Cardiac muscle cell (in vitro differentiated cells and primary cell): ENCODE measurements around the gene SPECC1. TPM values are rescaled to one million over a fixed set of nuclear protein-coding genes. Genes with fewer than 3 reads are reported as not detected.

Source experiments
- DNase-seq, 2 donors: peaks; one replicate each; pipeline versions ENCODE4 v3.0.0 to v3.0.0-alpha.2; 2010 to 2017; ENCODE audit warnings: low read depth in 1 of 2, low spot score in 1 of 2
- H3K27ac ChIP-seq: fragments of 200-600 bp; sonication (generic); 2 replicates; pipeline ENCODE4 v1.5.1; 2016
- H3K27me3 ChIP-seq: fragments of 200-600 bp; sonication (generic); 2 replicates; pipeline ENCODE4 v1.6.0; 2016; ENCODE audit warnings: control low read depth
- H3K36me3 ChIP-seq: fragments of 200-600 bp; sonication (generic); 2 replicates; pipeline ENCODE4 v1.5.1; 2016; ENCODE audit warnings: control low read depth
- H3K4me1 ChIP-seq: fragments of 200-600 bp; sonication (generic); 2 replicates; pipeline ENCODE4 v1.8.1; 2017; ENCODE audit warnings: low read depth, mild to moderate bottlenecking, mixed run types
- H3K4me3 ChIP-seq: fragments of 200-600 bp; sonication (generic); 2 replicates; pipeline ENCODE4 v1.5.1; 2016; ENCODE audit warnings: mild to moderate bottlenecking
- H3K9me3 ChIP-seq: fragments of 200-600 bp; sonication (generic); 2 replicates; pipeline ENCODE4 v1.5.1; 2017; ENCODE audit warnings: low read depth, mild to moderate bottlenecking, control low read depth
- polyA plus RNA-seq: library from polyadenylated mRNA; unstranded; fragments of >200 nt; fragmentation: Nextera tagmentation; extraction: Ambion mirVana; gene quantifications from 2 replicates; pipeline ENCODE4 v1.2.1, GENCODE V29; 2016
- total RNA-seq: library from RNA; depleted of rRNA; stranded (reverse); fragments of >200 nt; gene quantifications from 2 replicates; pipeline ENCODE4 v1.2.3, GENCODE V29; 2016
- TF ChIP-seq, protein P1 (sequence below): IDR thresholded peaks from 2 replicates; pipeline ENCODE4 v1.5.1; 2012; ENCODE audit warnings: low read depth, mild to moderate bottlenecking, low read length

SPECC1 gene
- total and polyA plus RNA-seq, 2 experiments from 2014 or later: 13.6 to 48.7 TPM

DNA sequence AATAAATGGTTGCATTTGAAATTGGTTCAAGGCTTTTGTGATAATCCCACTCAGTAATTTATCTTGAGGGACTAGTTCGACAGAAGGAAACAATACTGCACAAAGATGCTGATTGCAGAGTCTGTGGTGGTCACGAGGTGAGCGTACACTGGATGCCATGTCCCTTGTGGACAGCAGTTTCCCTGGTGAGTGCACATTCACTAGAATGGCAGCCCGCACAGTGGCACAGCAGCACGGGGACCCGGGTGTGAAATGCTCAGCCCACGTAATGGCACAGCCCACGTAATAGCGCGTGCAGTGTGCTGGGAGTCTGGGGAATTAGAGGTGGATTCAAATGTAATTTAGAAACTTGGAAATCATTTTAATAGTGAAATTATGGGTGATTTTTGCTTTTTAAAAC lies 304.1 kb downstream of the SPECC1 start:
- Histone ChIP-seq H3K4me1 (no peaks in the 10 kb centered on the region), H3K27me3 (no peaks in the 10 kb centered on the region), H3K27ac (no peak overlapping the region), H3K36me3 (no peaks in the 10 kb centered on the region), H3K9me3 (no peaks in the 10 kb centered on the region), H3K4me3 (no peak overlapping the region)
- DNase-seq: no peak
- TF ChIP-seq, protein P1, sequence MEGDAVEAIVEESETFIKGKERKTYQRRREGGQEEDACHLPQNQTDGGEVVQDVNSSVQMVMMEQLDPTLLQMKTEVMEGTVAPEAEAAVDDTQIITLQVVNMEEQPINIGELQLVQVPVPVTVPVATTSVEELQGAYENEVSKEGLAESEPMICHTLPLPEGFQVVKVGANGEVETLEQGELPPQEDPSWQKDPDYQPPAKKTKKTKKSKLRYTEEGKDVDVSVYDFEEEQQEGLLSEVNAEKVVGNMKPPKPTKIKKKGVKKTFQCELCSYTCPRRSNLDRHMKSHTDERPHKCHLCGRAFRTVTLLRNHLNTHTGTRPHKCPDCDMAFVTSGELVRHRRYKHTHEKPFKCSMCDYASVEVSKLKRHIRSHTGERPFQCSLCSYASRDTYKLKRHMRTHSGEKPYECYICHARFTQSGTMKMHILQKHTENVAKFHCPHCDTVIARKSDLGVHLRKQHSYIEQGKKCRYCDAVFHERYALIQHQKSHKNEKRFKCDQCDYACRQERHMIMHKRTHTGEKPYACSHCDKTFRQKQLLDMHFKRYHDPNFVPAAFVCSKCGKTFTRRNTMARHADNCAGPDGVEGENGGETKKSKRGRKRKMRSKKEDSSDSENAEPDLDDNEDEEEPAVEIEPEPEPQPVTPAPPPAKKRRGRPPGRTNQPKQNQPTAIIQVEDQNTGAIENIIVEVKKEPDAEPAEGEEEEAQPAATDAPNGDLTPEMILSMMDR: no peak

DNA sequence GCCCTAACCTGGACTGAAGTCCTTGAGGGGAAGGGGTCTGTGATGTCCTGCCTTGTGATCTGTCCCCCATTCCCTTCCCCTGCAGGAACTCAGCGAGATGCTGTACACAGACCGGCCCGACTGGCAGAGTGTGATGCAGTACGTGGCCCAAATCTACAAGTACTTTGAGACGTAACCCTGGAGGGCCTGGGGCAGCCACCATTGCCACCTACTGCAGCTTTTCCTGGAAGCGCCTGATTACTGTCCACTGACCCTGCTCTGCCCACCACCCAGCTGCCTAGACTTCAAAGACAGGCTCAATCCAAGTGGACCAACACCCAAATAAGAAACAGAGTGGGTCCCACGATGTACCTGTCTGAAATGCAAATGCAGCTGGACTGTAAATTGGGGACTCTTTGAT lies 304.7 kb downstream of the SPECC1 start:
- H3K27me3 ChIP-seq: no peaks in the 10 kb centered on the region
- H3K9me3 ChIP-seq: no peaks in the 10 kb centered on the region
- TF ChIP-seq, protein P1: no peak
- H3K36me3 ChIP-seq: no peaks in the 10 kb centered on the region
- no peaks in the 10 kb centered on the region for H3K4me1 ChIP-seq
- no peak for DNase-seq
- H3K4me3 ChIP-seq: no peak overlapping the region
- no peak overlapping the region for H3K27ac ChIP-seq

GRCh38 chr17:20314834-20315233 lies 305.7 kb downstream of the SPECC1 start:
- no peak for DNase-seq
- TF ChIP-seq, protein P1: no peak
- no peak overlapping the region for H3K27ac ChIP-seq

GRCh38 chr17:20315311-20315710 lies 306.2 kb downstream of the SPECC1 start:
- Histone ChIP-seq H3K9me3 (no peaks in the 10 kb centered on the region), H3K4me1 (no peaks in the 10 kb centered on the region), H3K27me3 (no peaks in the 10 kb centered on the region), H3K4me3 (no peak overlapping the region), H3K36me3 (no peaks in the 10 kb centered on the region), H3K27ac (no peak overlapping the region)
- TF ChIP-seq, protein P1: no peak
- no peak for DNase-seq

More at GRCh38 chr17:20314834-20315233, 305.7 kb downstream of the SPECC1 start:
- Histone ChIP-seq H3K27me3 (no peaks in the 10 kb centered on the region), H3K4me3 (no peak overlapping the region), H3K4me1 (no peaks in the 10 kb centered on the region), H3K9me3 (no peaks in the 10 kb centered on the region), H3K36me3 (no peaks in the 10 kb centered on the region)

- no peak for DNase-seq
Measured at GRCh38 chr17:20315821-20316220, 306.7 kb downstream of the SPECC1 start.

More at GRCh38 chr17:20315821-20316220, 306.7 kb downstream of the SPECC1 start:
- TF ChIP-seq, protein P1: no peak
- Histone ChIP-seq H3K9me3 (no peaks in the 10 kb centered on the region), H3K27ac (no peak overlapping the region), H3K27me3 (no peaks in the 10 kb centered on the region), H3K4me3 (no peak overlapping the region), H3K36me3 (no peaks in the 10 kb centered on the region), H3K4me1 (no peaks in the 10 kb centered on the region)
